ENCODE results near the gene PLBD2.
"Not testable (repeated sequence)": the region's sequence is repeated elsewhere in the genome, so short reads cannot be mapped to it uniquely, and the experiment has no call there.

Gene PLBD2

GRCh38 chr12:113333877-113334785 lies 24.3 kb upstream of the PLBD2 start:
- DNase-seq (ENCODE audit: low spot score): no peak

DNA sequence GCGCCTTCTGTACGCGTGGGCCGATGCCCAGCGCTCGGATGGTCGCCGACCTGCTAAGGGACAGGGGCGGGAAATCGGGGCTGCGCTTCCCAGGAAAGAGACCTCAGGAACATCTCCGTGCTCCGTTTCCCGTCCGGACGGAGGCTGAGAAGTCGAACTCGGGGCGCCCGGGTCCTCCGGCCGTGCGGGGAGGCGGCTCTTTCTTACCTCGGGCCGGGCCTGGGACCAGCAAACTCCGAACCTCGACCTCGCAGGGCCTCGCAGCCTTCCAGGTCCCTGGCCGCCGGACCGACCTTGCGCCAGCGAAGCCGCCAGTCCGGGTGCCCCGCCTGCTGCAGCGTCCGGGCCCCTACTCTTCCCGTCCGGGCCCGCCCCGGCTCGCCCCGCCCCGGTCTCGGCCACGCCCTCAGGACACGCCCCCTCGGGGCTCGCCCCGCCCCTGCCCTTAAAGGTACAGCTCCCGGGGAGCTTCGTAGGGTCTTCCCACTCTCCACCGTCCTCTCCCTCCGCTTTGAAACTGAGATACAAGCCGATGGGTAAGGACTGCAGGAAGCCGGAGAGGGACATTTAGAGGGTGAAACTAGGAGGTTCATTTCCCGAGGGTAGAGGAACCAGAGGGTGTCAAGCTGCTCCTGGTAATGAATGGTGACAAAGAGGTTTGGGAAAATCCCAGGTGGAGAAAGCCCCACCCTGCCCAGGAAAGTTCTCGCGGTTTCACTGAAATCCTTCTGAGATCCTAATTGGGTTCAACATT lies 23.4 kb upstream of the PLBD2 start, which contains the start of gene SLC8B1:
SLC8B1 (minus strand) TSS at position 324 of the 754 bp plus-strand sequence. CDS start 2,231 bp downstream, outside the sequence.
- peak; percentile 98 for DNase-seq (ENCODE audit: low spot score)

DNA sequence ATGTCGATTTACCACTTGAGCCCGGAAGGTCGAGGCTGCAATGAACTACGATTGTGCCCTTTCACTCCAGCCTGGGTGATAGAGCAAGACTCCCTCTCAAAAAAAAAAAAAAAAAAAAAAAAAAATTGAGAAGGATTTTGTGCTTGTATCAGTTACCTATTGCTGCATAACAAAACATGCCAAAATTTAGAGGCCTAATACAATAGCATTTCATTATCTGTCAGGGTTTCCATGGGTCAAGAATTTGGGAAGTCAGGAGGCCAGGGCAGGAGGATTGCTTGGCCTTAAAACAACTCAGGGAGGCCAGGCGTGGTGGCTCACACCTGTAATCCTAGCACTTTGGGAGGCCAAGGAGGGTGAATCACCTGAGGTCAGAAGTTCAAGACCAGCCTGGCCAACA lies 18.8 kb upstream of the PLBD2 start:
- no peak for DNase-seq (ENCODE audit: low spot score)

DNA sequence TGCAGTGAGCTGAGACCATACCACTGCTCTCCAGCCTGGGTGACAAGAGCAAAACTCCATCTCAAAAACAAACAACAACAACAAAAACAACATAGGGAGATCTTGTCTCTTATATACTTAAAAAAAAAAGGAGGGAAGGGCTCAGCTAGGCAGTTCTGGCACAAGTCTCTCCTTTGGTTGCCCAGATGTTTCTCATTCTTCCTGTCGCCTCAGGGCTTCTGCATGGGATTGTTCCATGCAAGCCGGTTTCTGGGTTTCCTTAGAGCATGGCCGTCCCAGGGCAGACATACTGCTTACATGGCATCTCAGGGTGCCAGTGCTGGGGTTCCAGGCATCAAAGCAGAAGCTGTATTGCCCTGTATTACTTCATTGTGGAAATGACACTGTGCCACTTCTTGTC lies 18.3 kb upstream of the PLBD2 start:
- DNase-seq (ENCODE audit: low spot score): no peak

GRCh38 chr12:113341535-113341934 lies 16.9 kb upstream of the PLBD2 start:
- no peak for DNase-seq (ENCODE audit: low spot score)

GRCh38 chr12:113345318-113345717 lies 13.1 kb upstream of the PLBD2 start:
- no peak for DNase-seq (ENCODE audit: low spot score)

GRCh38 chr12:113346353-113346752 lies 12.0 kb upstream of the PLBD2 start:
- DNase-seq (ENCODE audit: low spot score): no peak

GRCh38 chr12:113347107-113347506 lies 11.3 kb upstream of the PLBD2 start:
- no peak for DNase-seq (ENCODE audit: low spot score)

DNA sequence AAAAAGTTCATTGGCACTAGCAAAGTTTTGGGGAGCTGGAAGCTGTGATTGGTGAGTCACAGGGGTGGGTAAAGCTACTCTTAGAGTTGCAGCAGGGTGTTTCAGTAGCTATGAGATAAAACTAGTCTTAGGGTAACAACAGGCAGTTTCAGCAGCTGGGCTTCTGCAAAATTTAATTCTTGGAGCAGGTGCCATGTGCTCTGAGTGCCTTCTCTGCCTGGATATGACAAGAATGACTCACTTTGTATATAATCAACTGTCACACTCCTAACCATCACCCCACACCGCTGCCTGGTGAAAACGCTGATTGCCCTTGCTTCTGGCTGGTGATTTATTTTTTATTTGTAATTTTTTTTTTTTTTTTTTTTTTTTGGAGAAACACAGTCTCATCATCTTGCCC lies 10.5 kb upstream of the PLBD2 start:
- no peak for DNase-seq (ENCODE audit: low spot score)

- DNase-seq (ENCODE audit: low spot score): no peak
These were observed 9.4 kb upstream of the PLBD2 start for GRCh38 chr12:113348849-113349536.

- DNase-seq (ENCODE audit: low spot score): no peak
These were observed 7.3 kb upstream of the PLBD2 start for GRCh38 chr12:113351089-113351488.

DNA sequence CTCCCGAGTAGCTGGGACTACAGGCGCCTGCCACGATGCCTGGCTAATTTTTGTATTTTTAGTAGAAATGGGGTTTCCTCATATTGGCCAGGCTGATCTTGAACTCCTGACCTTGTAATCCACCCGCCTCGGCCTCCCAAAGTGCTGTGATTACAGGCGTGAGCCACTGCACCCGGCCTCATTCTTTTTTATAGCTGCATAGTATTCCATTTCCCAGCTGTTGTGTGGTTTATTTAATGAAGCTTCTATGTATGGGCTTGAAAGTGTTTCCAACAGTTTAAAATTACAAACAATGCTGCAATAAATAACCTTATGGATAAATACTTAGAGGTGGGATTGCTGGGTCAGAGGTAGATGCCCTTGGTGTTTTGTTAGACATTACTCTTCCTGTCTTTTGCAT lies 4.2 kb upstream of the PLBD2 start:
- not testable (repeated sequence) for DNase-seq (ENCODE audit: low spot score)

DNA sequence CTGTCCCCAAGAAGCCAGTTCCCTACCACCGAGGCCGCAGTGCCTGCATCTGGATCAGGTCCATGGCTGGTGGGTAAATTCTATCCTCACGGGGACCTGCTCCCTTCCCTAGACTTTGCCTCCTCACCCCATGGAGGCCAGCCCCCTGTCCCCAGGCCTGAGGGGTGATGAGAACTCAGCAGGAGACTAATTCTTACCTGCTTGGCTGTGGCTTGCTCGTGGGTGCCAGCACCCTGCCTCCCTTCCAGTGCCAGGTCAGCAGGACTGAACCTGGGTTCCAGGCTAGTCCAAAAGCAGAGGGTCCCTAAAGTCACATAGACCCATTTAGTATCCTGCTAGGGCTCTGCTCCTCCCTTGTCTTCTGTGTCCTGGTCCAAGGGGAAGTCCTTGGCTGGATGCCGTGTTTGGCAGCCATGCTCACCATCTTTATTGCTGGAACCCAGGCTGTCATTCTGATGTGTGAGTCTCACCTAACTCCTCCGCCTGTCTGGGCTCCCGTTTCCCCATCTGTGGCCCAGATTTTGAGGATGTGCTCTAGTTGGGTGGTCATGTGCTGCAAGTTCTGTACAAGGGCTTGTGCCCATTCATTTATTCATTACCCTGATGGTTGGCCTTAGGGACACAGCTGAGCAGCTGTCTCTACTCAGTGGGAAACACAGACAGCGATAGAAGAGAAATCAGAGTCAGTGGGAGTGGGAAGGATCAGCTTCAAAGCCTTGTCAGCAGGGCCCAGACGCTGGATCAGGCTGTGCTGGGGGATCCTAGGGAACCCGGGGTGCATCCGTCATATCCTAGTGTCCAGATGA lies 949 bp downstream of the PLBD2 start:
- no peak for DNase-seq (ENCODE audit: low spot score)

GRCh38 chr12:113359939-113360748 lies 1.8 kb downstream of the PLBD2 start:
- DNase-seq (ENCODE audit: low spot score): no peak

DNA sequence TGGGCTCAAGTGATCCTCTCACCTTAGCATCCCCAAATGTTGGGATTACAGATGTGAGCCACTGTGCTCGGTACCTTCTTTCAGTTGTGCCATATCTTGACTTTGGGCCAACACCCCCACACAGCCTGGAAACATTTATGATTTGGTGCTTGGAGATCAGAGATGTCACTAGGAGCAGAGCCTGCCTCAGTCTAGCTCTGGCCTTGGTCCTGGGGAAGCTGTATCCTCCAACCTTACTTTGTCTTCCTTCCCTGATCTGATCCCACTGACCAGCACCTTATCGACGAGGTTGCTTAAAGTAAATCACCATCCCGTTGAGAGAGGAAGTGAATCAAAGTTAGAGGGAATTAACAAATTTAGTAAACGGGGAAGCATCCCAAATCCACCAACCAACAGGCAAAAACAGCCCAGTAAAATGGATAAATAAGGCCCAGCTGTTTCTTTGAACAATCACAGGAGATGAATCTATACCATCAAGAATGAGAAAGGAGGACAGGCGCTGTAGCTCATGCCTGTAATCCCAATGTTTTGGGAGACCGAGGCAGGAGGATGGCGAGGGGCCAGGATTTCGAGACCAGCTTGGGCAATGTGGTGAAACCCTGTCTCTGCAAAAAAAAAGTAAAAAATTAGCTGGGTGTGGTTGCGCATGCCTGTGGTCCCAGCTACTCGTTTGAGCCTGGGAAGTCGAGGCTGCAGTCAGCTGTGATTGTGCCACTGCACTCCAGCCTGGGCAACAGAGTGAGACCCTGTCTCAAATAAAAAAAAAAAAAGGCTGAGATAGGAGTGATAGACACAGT lies 3.4 kb downstream of the PLBD2 start:
- no peak for DNase-seq (ENCODE audit: low spot score)

DNA sequence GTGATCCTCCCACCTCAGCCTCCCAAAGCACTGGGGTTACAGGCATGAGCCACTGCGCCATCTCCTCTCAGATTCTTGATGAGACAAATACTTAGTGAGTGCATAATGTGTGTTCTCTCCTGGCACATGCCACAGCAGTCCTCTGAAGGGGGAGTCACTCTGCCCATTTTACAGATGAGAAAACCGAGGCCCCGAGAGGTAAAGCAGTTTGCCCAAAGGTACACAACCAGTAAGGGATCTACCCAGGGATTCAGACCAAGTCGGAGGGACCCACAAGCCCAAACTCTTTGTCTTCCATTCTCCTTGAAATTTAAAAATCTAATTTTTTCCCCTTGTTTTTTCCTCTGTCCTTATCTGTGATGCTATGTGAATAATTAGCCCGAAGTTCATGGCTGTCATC lies 6.3 kb downstream of the PLBD2 start:
- no peak for DNase-seq (ENCODE audit: low spot score)

- no peak for DNase-seq (ENCODE audit: low spot score)
These were observed 7.4 kb downstream of the PLBD2 start for GRCh38 chr12:113365639-113366395.

DNA sequence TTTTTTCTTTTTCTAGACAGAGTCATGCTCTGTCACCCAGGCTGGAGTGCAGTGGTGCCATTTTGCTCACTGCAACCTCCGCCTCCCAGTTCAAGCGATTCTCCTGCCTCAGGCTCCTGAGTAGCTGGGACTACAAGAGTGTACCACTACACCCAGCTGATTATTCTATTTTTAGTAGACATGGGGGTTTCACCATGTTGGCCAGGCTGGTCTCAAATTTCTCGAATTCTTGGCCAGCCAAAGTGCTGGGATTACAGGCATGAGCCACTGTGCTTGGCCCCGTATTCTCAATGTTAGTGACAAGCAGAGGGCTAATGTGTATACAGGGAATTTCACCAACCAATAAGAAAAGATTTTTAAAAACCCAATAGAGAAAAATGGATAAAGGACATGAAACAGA lies 8.4 kb downstream of the PLBD2 start:
- no peak for DNase-seq (ENCODE audit: low spot score)

DNA sequence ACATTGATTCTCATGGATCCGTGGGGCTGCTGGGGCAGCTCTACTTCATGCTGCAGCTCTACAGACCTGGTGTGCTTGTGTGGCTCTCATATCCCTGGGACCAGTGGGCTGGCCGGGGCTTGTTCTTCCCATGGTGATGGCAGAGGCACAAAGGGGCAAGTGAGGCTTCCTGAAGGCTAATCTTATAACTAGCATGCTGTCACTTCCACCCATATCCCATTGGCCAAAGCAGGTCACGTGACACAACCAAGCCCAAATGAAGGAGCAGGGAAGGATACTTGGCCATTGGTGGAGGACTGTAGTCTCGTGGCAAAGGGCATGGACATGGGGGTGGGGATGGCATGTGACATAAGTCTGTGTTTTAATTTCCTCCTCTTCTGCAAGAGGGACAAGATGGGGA lies 9.9 kb downstream of the PLBD2 start:
- no peak for DNase-seq (ENCODE audit: low spot score)

Measured in ecto neural progenitor cell (in vitro differentiated cells).